Smooth muscle cell (in vitro differentiated cells): ENCODE data around the gene PRR14L. TPM values are rescaled to one million over a fixed set of nuclear protein-coding genes. Genes with fewer than 3 reads are reported as not detected.
"Not testable (repeated sequence)": the region's sequence is repeated elsewhere in the genome, so short reads cannot be mapped to it uniquely, and the experiment has no call there.

ENCODE experiments used
- DNase-seq: peaks from one replicate; lab custom pipeline; 2025; ENCODE audit not compliant: unreplicated experiment; lab: John Stamatoyannopoulos, UW
- H2AFZ ChIP-seq: fragments of 200-600 bp; sonication (generic); 2 replicates; pipeline ENCODE4 v1.6.0; 2016; ENCODE audit warnings: antibody characterized with exemption, low read depth, mild to moderate bottlenecking
- H3F3A ChIP-seq: fragments of 200-600 bp; sonication (generic); 2 replicates; pipeline ENCODE4 v1.6.0; 2017; ENCODE audit warnings: antibody characterized with exemption, low read depth
- H3K27ac ChIP-seq: fragments of 200-600 bp; sonication (generic); 2 replicates; pipeline ENCODE4 v1.5.1; 2016; ENCODE audit warnings: low read depth, mild to moderate bottlenecking
- H3K27me3 ChIP-seq: fragments of 200-600 bp; sonication (generic); 2 replicates; pipeline ENCODE4 v1.6.1; 2016; ENCODE audit warnings: low read depth, mild to moderate bottlenecking
- H3K36me3 ChIP-seq: fragments of 200-600 bp; sonication (generic); 2 replicates; pipeline ENCODE4 v1.5.1; 2016; ENCODE audit warnings: low read depth
- H3K4me1 ChIP-seq: fragments of 200-600 bp; sonication (generic); 2 replicates; pipeline ENCODE4 v1.5.1; 2016; ENCODE audit warnings: low read depth
- H3K4me2 ChIP-seq: fragments of 200-600 bp; sonication (generic); 2 replicates; pipeline ENCODE4 v1.6.0; 2016; ENCODE audit warnings: mild to moderate bottlenecking
- H3K4me3 ChIP-seq: fragments of 200-600 bp; sonication (generic); 2 replicates; pipeline ENCODE4 v1.5.1; 2016; ENCODE audit warnings: mild to moderate bottlenecking
- H3K79me2 ChIP-seq: fragments of 200-600 bp; sonication (generic); 2 replicates; pipeline ENCODE4 v1.6.0; 2016; ENCODE audit warnings: low read depth, mild to moderate bottlenecking
- H3K9ac ChIP-seq: fragments of 200-600 bp; sonication (generic); 2 replicates; pipeline ENCODE4 v1.6.0; 2016; ENCODE audit warnings: low read depth
- H3K9me3 ChIP-seq: fragments of 200-600 bp; sonication (generic); replicated peaks from 2 replicates; pipeline ENCODE4 v1.5.1; 2016; ENCODE audit warnings: low read depth
- H4K20me1 ChIP-seq: fragments of 200-600 bp; sonication (generic); 2 replicates; pipeline ENCODE4 v1.6.0; 2016; ENCODE audit warnings: low read depth
- CTCF ChIP-seq: fragments of 200-600 bp; sonication (generic); IDR thresholded peaks from 2 replicates; pipeline ENCODE4 v1.5.1; 2017; ENCODE audit warnings: borderline replicate concordance, mild to moderate bottlenecking, antibody characterized with exemption; ENCODE audit not compliant: insufficient read depth, poor library complexity, severe bottlenecking
- WGBS: methylation state at CpG from one replicate; pipeline ENCODE4 v1.1.7; 2016; ENCODE audit warnings: low lambda C conversion rate; 5-methylcytosine and 5-hydroxymethylcytosine counted together
- polyA plus RNA-seq: library from polyadenylated mRNA; unstranded; fragments of >200 nt; fragmentation: Nextera tagmentation; extraction: Ambion mirVana; gene quantifications from 2 replicates; pipeline ENCODE4 v1.2.1, GENCODE V29; 2016
- total RNA-seq: library from RNA; depleted of rRNA; stranded (reverse); fragments of >200 nt; gene quantifications from 2 replicates; pipeline ENCODE4 v1.2.3, GENCODE V29; 2014

Gene PRR14L
- total and polyA plus RNA-seq, 2 experiments from 2014 or later: 9.2 to 20.6 TPM

- Histone ChIP-seq H3K79me2 (peaks cover 25% of the 10 kb centered on the region), H3K27me3 (no peaks in the 10 kb centered on the region), H3K4me1 (no peaks in the 10 kb centered on the region), H3K27ac (no peak overlapping the region), H2AFZ (no peak overlapping the region), H3K4me3 (no peak overlapping the region), H3K9ac (no peak overlapping the region), H3K36me3 (peaks cover 10% of the 10 kb centered on the region), H3K4me2 (no peak overlapping the region), H3F3A (no peaks in the 10 kb centered on the region), H3K9me3 (no peaks in the 10 kb centered on the region), H4K20me1 (peaks cover 74% of the 10 kb centered on the region)
- 85% methylated on average over 5 of the region's 5 CpGs for WGBS
- no peak for DNase-seq
- no peak for TF ChIP-seq CTCF
These were observed 26.2 kb downstream of the PRR14L start for GRCh38 chr22:31723723-31724122.

- Histone ChIP-seq H3K27ac (no peak overlapping the region), H3K36me3 (peaks cover 32% of the 10 kb centered on the region), H3K4me1 (no peaks in the 10 kb centered on the region), H3K79me2 (peaks cover 11% of the 10 kb centered on the region), H3F3A (no peaks in the 10 kb centered on the region), H3K4me3 (no peak overlapping the region), H3K9me3 (no peaks in the 10 kb centered on the region), H3K4me2 (no peak overlapping the region), H3K9ac (no peak overlapping the region), H4K20me1 (peaks cover 41% of the 10 kb centered on the region), H2AFZ (no peak overlapping the region), H3K27me3 (no peaks in the 10 kb centered on the region)
- DNase-seq: no peak
- WGBS: 90% methylated on average over 7 of the region's 7 CpGs
- no peak for TF ChIP-seq CTCF
These were observed 30.0 kb downstream of the PRR14L start for GRCh38 chr22:31719850-31720471.

- no peaks in the 10 kb centered on the region for H3K4me1 ChIP-seq
- no peak overlapping the region for H3K4me3 ChIP-seq
- H3K79me2 ChIP-seq: peaks cover 8% of the 10 kb centered on the region
- H3K9me3 ChIP-seq: no peaks in the 10 kb centered on the region
- H3K27me3 ChIP-seq: no peaks in the 10 kb centered on the region
- no peak overlapping the region for H2AFZ ChIP-seq
- no peak overlapping the region for H3K9ac ChIP-seq
- H3K36me3 ChIP-seq: peaks cover 24% of the 10 kb centered on the region
- TF ChIP-seq CTCF: no peak
- H3K4me2 ChIP-seq: no peak overlapping the region
- WGBS: 82% methylated on average over 5 of the region's 5 CpGs
- H3F3A ChIP-seq: no peaks in the 10 kb centered on the region
- H4K20me1 ChIP-seq: peaks cover 13% of the 10 kb centered on the region
- no peak for DNase-seq
- no peak overlapping the region for H3K27ac ChIP-seq
These were observed 34.7 kb downstream of the PRR14L start for GRCh38 chr22:31715147-31715778.

- not testable (repeated sequence) for H3K4me3 ChIP-seq, H3K9ac ChIP-seq, H3K27ac ChIP-seq, H3F3A ChIP-seq, H3K4me2 ChIP-seq, H2AFZ ChIP-seq, H3K27me3 ChIP-seq, DNase-seq, H3K9me3 ChIP-seq, H3K4me1 ChIP-seq
- peaks cover 14% of the 10 kb centered on the region for H4K20me1 ChIP-seq
- peaks cover 12% of the 10 kb centered on the region for H3K79me2 ChIP-seq
- 82% methylated on average over 12 of the region's 12 CpGs for WGBS
- H3K36me3 ChIP-seq: peaks cover 11% of the 10 kb centered on the region
These were observed 38.7 kb downstream of the PRR14L start for GRCh38 chr22:31711226-31711625.
